ENCODE measurements around the gene TMEM132D.

TMEM132D gene

DNA sequence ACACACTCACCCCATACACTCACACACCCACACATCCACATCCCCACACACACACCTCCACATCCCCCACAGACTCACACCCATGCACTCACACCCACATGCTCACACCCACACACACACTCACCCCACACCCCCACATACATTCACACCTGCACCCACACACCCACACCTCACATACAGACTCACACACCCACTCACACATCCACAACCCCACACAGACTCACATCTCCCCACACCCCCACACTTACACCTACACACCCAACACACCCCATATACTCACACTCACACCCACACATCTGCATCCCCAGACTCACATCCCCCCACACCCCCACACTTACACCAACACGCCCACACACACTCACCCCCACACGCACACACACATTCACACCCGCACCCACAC, 878.8 kb downstream of the TMEM132D start:
- no peak for DNase-seq

Data from NCI-H187 (cell line).